Measurements from ENCODE around the gene CCDC85B. TPM values are rescaled to one million over a fixed set of nuclear protein-coding genes. Genes with fewer than 3 reads are reported as not detected.

Gene CCDC85B
- total RNA-seq, 1 experiment from 2014 or later = 43.7 TPM

DNA sequence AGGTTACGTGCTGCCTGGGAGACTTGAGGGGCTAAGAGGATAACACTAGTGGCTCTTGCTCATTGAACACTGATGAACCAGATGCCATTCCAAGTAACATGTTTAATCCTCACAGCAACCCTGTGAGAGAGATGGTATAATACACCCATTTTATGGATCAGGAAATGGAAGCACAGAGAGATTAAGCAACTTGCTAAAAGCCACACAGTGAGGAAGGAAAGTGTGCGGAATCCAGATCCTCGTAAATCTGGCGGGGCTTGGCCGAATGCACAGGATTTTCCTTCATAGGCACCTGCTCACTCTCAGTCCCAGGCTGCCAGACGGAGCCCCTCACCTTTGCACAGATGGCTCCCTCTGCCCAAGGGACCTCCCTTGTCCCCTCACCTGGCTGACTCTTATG lies 17.4 kb downstream of the CCDC85B start:
- DNase-seq (ENCODE audit: low read depth) = no peak

- peak; percentile 96 for DNase-seq (ENCODE audit: low read depth)
These were observed 21.5 kb downstream of the CCDC85B start for GRCh38 chr11:65911682-65912568.

DNA sequence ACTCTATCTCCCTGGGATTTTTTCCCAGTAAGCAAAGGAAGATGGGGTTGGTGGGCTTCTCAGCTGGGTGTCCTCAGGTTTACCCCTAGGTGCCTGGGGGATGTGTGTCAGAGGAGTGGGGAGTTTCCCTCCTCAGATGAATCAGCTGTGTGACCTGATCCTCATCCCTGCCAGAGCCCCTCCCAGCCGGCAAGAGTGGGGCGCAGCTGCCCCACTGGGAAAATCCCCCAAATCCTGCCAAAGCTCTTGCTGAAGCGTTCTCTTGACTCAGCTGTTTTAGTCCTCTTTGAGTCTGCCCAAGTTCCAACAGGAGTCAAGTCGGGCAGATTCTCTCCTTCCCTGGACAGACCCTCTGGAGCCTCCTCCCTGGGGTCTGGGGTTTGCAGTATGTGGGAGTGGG lies 22.4 kb downstream of the CCDC85B start:
- DNase-seq (ENCODE audit: low read depth) = peak; percentile 94

DNA sequence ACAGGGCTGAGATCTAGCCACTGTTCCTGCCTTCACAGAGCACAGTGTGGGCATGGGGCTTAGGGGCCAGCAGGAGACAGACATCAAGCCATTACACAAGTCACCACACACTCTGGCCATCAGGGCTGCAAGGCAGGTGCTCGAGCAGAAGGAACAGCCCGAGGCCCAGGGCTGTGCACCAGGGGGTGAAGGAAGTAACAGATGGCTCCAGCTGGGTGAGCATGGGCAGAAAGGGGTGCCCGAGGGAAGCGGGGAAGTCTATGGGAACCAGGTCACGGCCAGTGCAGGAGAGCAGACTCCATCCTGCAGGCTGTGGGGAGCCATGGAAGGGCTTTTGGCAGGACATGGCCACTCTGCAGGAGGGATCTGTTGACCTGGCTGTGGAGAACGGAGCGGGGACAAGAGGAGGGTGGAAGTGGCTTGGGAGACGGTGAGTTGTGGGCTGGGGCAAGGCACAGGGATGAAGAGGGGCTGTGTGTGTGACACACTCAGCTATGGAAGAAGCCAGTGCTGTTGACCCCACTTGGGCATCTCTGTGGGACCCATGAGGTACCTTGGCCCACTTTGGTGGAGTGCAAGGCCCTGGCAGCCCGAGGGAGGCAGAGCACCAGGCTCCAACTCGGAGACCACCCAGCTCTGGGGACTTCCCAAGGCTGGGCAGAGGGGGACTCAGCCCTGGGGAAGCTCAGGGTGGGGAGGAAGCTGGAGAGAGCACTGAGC lies 24.8 kb downstream of the CCDC85B start:
- DNase-seq (ENCODE audit: low read depth) = peak; percentile 68

GRCh38 chr11:65915821-65916251 lies 25.4 kb downstream of the CCDC85B start:
- DNase-seq (ENCODE audit: low read depth) = peak; percentile 99

- no peak for DNase-seq (ENCODE audit: low read depth)
These were observed 25.9 kb downstream of the CCDC85B start for GRCh38 chr11:65916391-65916790.

DNA sequence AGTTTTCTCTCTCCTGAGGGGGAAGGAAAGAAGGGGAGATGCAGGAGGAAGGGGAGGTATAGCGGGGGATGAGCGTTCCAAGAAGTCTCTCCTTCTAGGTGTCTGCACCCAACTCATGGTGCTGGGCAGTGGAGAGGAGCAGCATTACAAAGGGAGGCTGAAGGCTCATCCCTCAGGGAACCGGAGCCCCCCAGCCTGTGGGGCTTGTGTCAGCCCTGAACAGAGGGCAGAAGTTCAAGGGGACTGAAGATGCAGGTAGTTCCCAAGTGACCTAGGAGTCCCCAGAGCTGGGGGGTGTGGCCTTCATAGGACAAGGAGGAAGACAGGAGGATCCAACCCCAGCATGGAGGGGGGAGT lies 26.6 kb downstream of the CCDC85B start:
- DNase-seq (ENCODE audit: low read depth) = no peak

DNA sequence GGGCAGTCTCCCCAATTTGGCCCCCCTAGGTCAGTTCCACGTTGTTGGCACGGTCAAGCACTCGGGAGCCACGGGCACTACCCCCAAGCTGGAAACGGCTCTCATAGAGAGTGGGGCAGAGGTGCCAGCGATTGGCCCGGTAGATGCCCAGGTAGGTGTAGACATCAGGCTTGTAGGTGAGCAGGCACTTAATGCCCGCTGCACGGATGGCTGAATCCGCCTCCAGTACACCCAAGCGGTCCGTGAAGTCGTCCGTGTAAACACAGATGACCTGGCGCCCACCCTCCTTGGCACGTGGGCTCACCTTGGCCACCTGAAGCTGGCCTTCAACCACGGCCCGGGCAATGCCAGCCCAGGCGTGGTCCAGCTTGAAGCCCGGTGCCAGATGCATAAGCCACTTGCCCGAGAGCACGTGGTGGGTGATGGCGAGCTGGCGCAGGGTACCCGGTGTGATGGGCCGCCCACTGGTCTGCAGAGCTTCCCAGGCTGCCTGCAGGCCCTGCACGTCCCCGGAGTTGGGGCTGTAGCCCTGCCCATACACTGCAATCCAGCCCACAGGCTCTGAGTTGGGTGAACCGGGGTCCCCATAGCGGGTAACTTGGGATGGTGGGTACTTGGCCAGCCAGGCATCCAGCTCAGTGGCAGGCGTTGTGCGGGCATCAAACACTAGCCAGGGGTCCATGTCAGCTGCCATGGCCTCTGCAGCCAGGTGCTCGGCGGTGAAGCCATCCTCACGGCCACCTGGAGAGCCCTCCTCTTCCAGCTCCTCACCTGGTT lies 27.1 kb downstream of the CCDC85B start:
- peak; percentile 39 for DNase-seq (ENCODE audit: low read depth)

DNA sequence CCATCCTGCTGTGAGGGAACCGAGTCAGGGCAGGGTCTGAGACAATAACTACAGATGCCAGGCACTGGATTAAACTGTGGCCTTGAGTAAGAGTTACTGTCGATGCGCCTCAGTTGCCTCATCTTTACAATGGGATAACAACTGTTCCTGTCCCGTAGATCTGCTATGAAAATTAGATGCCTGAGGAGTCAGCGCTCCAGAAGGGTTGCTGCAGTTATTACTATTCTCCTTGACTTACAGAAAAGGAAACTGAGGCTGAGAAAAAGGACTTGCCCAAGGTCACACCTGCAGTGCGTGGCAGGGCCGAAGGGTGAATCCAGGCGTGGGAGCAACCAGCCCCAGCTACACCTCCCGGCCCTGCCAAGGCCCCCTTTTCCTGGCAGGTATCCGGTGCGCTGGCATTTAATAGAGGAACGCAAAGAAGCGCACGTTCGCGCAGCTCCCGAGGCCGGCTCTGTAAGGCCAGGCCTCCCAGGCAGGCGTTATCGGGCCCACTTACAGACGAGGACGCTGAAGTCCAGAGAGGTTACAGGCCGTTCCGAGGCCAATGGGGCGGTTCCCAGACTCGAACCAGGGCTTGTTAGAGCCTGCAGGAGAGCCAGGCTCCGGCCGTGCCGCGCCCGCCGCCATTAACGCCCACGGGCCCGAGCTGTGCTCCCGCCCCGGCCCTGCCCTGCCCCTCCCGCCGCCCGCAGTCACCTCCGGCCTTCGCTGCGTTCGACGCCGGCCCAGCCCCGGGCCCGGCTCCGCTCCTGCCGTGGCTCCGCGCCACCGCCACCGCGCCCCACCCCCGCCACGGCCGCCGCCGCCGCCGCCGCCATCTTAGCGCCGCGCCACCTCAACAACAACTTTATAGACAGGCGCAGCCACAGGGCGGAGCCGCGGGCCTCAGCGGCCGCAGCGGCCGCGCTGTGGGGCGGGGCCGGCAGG lies 28.0 kb downstream of the CCDC85B start, which contains the start of gene C11orf68:
Gene C11orf68, minus strand, starts transcription at position 852 of the 930 bp plus-strand sequence. Its CDS starts 31 bp downstream, at position 821.
- DNase-seq (ENCODE audit: low read depth) = no peak

DNA sequence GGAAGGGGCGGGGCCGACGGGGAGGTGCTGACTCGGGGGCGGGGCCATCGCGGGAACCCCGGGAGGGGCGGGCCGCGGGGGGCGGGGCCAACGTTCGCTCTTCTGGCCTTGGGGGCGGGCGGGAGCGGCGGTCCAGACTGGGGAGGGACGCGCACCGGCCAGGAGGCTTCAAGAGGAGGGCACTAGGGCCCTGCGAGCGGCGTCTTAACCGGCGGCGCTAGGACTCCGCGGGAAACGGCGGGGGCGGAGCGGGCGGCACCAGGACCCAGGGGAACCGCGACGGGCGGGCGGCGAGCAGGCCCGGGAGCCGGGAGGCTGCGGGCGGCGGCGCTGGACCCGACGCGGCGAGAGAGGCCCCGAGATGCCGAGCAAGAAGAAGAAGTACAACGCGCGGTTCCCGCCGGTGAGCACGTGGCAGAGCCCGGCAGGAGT lies 28.7 kb downstream of the CCDC85B start, which contains the start of gene DRAP1:
Gene DRAP1, plus strand, starts transcription at position 286 of the 432 bp plus-strand sequence. Its CDS starts 76 bp downstream, at position 362.
- DNase-seq (ENCODE audit: low read depth) = peak; percentile 99

GRCh38 chr11:65919573-65920371 lies 29.3 kb downstream of the CCDC85B start:
- DNase-seq (ENCODE audit: low read depth) = peak; percentile 55

DNA sequence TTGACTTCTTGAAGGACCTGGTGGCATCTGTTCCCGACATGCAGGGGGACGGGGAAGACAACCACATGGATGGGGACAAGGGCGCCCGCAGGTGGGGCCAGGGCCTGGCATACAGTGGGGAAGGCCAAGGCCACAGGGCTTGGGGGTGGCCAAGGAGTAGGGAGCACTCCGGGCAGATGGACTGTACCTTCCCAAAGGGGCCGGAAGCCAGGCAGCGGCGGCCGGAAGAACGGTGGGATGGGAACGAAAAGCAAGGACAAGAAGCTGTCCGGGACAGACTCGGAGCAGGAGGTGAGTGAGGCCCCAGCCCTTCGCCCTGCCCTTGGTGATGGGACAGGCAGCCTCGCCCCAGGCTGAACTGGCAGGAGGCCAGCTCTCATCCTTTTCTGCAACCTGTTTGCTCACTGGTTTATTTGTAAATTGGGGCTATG lies 29.9 kb downstream of the CCDC85B start:
- DNase-seq (ENCODE audit: low read depth) = no peak

DNA sequence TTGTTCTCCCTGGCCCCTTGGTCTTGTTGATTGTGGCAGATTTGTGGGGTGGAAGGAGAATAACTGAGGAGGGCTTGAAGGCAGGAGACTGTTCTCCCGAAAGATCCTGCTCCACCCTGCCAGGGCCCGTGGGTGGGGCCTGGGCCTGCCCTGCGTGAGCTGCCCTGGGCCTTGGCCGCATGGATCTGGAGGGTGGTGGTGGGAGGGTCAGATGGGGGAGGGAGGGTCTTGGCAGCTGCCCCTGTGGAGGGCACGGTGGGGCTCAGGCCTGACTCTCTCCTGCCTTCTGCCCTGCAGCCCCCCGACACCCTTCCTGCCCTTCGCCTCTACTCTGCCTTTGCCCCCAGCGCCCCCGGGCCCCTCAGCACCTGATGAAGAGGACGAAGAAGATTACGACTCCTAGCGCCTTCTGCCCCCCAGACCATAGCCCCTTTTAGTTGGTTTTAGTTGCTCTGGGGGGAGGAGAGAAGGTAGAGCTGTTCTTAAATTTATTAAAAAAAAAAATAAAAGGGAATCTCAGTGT lies 30.6 kb downstream of the CCDC85B start:
- DNase-seq (ENCODE audit: low read depth) = no peak

- DNase-seq (ENCODE audit: low read depth) = no peak
These were observed 31.4 kb downstream of the CCDC85B start for GRCh38 chr11:65921876-65922275.

GRCh38 chr11:65922565-65922964 lies 32.1 kb downstream of the CCDC85B start:
- no peak for DNase-seq (ENCODE audit: low read depth)

- no peak for DNase-seq (ENCODE audit: low read depth)
These were observed 34.9 kb downstream of the CCDC85B start for GRCh38 chr11:65925397-65925796.

GRCh38 chr11:65927904-65928397 lies 37.5 kb downstream of the CCDC85B start:
- DNase-seq (ENCODE audit: low read depth) = peak; percentile 56

DNA sequence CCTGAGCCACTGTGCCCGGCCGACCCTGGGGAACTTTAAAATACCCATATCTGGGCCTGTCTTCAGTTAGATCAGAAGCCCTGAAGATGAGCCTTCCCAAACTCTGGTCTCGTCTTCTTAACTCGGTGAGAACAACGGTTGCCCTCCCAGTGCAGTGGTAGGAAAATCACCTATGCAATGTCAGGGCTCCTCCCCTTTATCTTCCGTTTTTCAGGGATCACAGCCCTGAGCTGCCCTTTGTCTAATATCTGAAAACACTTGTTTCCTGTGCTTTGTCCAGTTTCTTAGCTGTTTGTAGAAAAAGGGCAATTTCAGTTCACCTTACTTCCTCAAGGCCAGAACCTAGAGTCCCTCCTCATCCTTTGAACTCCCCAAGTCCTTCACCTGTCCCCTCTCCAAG lies 38.2 kb downstream of the CCDC85B start:
- no peak for DNase-seq (ENCODE audit: low read depth)
